HUES6 (cell line): ENCODE data around the gene KRT37.

Experiments
- H3K27ac ChIP-seq: 2 replicates; pipeline ENCODE4 v1.7.0; 2013; ENCODE audit warnings: low read depth, mild to moderate bottlenecking, low read length, inconsistent platforms
- H3K27me3 ChIP-seq: 2 replicates; pipeline ENCODE4 v1.6.1; 2013; ENCODE audit warnings: low read length; ENCODE audit not compliant: control insufficient read depth, insufficient read depth
- H3K36me3 ChIP-seq: 2 replicates; pipeline ENCODE4 v1.6.1; 2013; ENCODE audit warnings: low read length; ENCODE audit not compliant: control insufficient read depth, insufficient read depth
- H3K4me1 ChIP-seq: 2 replicates; pipeline ENCODE4 v1.6.1; 2013; ENCODE audit warnings: low read length; ENCODE audit not compliant: control insufficient read depth, insufficient read depth
- H3K4me3 ChIP-seq: 2 replicates; pipeline ENCODE4 v1.5.1; 2013; ENCODE audit warnings: low read depth, low read length
- H3K9ac ChIP-seq: one replicate; pipeline ENCODE4 v1.6.1; 2013; ENCODE audit warnings: mild to moderate bottlenecking, low read length
- H3K9me3 ChIP-seq: 2 replicates; pipeline ENCODE4 v1.6.1; 2013; ENCODE audit warnings: low read depth, low read length; ENCODE audit not compliant: control insufficient read depth, insufficient read depth

The KRT37 gene

GRCh38 chr17:41420134-41420533 is 4.3 kb downstream of the KRT37 start:
- H3K4me1 ChIP-seq: peaks cover 7% of the 10 kb centered on the region

DNA sequence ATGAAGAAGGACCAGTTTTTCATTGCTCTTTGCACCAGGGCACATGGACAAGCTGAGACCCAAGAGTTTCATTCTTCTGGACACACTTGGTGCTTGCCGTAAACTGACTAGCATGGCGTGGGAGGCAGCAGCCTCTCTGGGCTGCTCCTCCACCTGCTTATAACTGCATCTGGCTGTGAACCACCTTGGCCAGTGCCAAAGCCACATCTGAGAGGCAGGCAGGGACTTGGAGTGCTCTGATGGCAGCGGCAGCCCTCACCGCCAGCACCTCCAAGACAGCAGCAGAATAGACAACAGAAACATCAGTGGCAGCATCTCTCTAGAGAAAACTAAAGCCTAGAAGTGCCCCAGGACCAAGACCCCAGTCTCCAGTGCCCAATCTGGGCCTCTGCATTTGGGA is 4.7 kb downstream of the KRT37 start:
- no peak overlapping the region for H3K4me3 ChIP-seq
- no peaks in the 10 kb centered on the region; the same call in 1 of the 2 replicates for H3K27me3 ChIP-seq
- H3K36me3 ChIP-seq: no peaks in the 10 kb centered on the region
- H3K9ac ChIP-seq: no peak overlapping the region
- H3K9me3 ChIP-seq: no peaks in the 10 kb centered on the region
- peaks cover 7% of the 10 kb centered on the region for H3K4me1 ChIP-seq
- H3K27ac ChIP-seq: no peak overlapping the region

More at GRCh38 chr17:41420134-41420533, 4.3 kb downstream of the KRT37 start:
- no peaks in the 10 kb centered on the region for H3K36me3 ChIP-seq
- no peak overlapping the region for H3K27ac ChIP-seq
- H3K9me3 ChIP-seq: no peaks in the 10 kb centered on the region
- no peaks in the 10 kb centered on the region; the same call in 1 of the 2 replicates for H3K27me3 ChIP-seq
- H3K4me3 ChIP-seq: no peak overlapping the region
- H3K9ac ChIP-seq: no peak overlapping the region

GRCh38 chr17:41418116-41418860 is 6.1 kb downstream of the KRT37 start:
- no peaks in the 10 kb centered on the region for H3K36me3 ChIP-seq
- H3K9me3 ChIP-seq: no peaks in the 10 kb centered on the region
- no peak overlapping the region for H3K9ac ChIP-seq

GRCh38 chr17:41417576-41418015 is 6.8 kb downstream of the KRT37 start:
- H3K4me1 ChIP-seq: peaks cover 19% of the 10 kb centered on the region
- no peaks in the 10 kb centered on the region for H3K27me3 ChIP-seq
- no peak overlapping the region for H3K27ac ChIP-seq
- no peak overlapping the region for H3K9ac ChIP-seq
- no peak overlapping the region for H3K4me3 ChIP-seq
- no peaks in the 10 kb centered on the region for H3K36me3 ChIP-seq
- no peaks in the 10 kb centered on the region for H3K9me3 ChIP-seq

More at GRCh38 chr17:41418116-41418860, 6.1 kb downstream of the KRT37 start:
- Histone ChIP-seq H3K27ac (no peak overlapping the region), H3K4me3 (no peak overlapping the region), H3K27me3 (no peaks in the 10 kb centered on the region; the same call in 1 of the 2 replicates), H3K4me1 (peaks cover 14% of the 10 kb centered on the region)

GRCh38 chr17:41417127-41417526 is 7.3 kb downstream of the KRT37 start:
- Histone ChIP-seq H3K27ac (no peak overlapping the region), H3K4me1 (peaks cover 19% of the 10 kb centered on the region)

DNA sequence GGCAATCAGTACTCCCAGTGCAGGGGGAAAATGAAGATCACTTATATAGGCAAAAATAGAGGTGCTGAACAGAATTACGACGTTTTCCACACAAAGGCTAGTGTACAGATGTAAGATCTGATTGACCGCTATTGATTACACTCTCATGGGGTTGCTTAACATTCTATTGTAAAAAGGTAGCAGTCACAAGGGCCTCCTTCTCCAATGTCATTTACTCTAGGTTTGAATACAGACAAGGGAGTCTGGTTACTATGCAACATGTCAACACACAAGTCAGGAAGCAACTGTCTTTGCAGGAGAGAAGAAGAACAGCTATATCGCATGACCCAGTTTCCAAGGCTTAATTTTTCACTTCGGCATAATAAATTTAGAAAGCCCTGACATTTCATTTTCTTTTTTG is 7.9 kb downstream of the KRT37 start:
- H3K4me1 ChIP-seq: peaks cover 24% of the 10 kb centered on the region
- no peaks in the 10 kb centered on the region for H3K36me3 ChIP-seq
- no peaks in the 10 kb centered on the region for H3K27me3 ChIP-seq
- no peaks in the 10 kb centered on the region for H3K9me3 ChIP-seq
- H3K9ac ChIP-seq: no peak overlapping the region
- H3K4me3 ChIP-seq: no peak overlapping the region
- no peak overlapping the region for H3K27ac ChIP-seq

More at GRCh38 chr17:41417127-41417526, 7.3 kb downstream of the KRT37 start:
- H3K9me3 ChIP-seq: no peaks in the 10 kb centered on the region
- H3K36me3 ChIP-seq: no peaks in the 10 kb centered on the region
- H3K27me3 ChIP-seq: no peaks in the 10 kb centered on the region
- no peak overlapping the region for H3K4me3 ChIP-seq
- no peak overlapping the region for H3K9ac ChIP-seq

- Histone ChIP-seq H3K4me1 (peaks cover 24% of the 10 kb centered on the region), H3K4me3 (no peak overlapping the region), H3K27ac (no peak overlapping the region), H3K27me3 (no peaks in the 10 kb centered on the region), H3K36me3 (no peaks in the 10 kb centered on the region), H3K9ac (no peak overlapping the region), H3K9me3 (no peaks in the 10 kb centered on the region)
Measured at GRCh38 chr17:41415833-41416335, 8.5 kb downstream of the KRT37 start.

GRCh38 chr17:41415411-41415810 is 9.0 kb downstream of the KRT37 start:
- Histone ChIP-seq H3K4me3 (no peak overlapping the region), H3K9me3 (no peaks in the 10 kb centered on the region), H3K36me3 (no peaks in the 10 kb centered on the region), H3K9ac (no peak overlapping the region), H3K27ac (no peak overlapping the region), H3K4me1 (peaks cover 24% of the 10 kb centered on the region), H3K27me3 (no peaks in the 10 kb centered on the region)

- Histone ChIP-seq H3K9ac (no peak overlapping the region), H3K27me3 (no peaks in the 10 kb centered on the region), H3K27ac (no peak overlapping the region), H3K4me1 (peaks cover 24% of the 10 kb centered on the region), H3K4me3 (no peak overlapping the region), H3K36me3 (no peaks in the 10 kb centered on the region), H3K9me3 (no peaks in the 10 kb centered on the region)
Measured at GRCh38 chr17:41413982-41414381, 10.4 kb downstream of the KRT37 start.

DNA sequence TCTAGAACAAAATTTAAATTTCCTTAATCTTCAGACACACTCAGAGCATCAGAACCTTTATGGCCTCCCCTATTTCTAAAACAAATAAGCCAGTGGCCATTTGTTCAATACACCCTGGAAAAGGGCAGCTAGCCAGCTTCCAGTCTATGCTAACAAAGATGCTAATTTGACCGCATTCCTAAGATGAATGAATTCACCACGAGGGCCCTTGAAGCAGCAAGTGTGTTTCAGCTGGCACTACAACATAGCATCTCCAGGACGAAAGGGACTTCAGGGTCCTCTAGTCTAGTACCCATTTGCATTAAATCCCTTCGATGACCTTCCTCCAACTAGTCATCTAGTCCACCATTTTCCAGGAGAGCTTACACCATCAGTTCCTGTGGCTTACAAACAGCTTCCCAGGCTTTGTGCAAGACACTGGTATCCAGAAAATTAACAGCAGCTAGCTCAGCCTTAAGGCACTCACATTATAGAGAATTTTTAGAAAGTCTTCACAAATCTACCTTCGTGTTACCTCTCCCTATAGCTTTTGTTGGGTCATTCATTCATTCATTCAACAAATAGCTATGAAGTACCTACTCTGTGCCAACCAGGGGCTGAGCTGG is 10.9 kb downstream of the KRT37 start:
- no peak overlapping the region for H3K9ac ChIP-seq
- H3K27me3 ChIP-seq: no peaks in the 10 kb centered on the region
- H3K9me3 ChIP-seq: no peaks in the 10 kb centered on the region
- H3K4me1 ChIP-seq: peaks cover 24% of the 10 kb centered on the region
- 0 out of 2 replicates have a peak overlapping the region, but pooled peaks have one; percentile 1 for H3K4me3 ChIP-seq
- no peaks in the 10 kb centered on the region for H3K36me3 ChIP-seq
- peak overlapping the region; percentile 46; the same call in 1 of the 2 replicates for H3K27ac ChIP-seq
